SK-N-SH (cell line): ENCODE results near the gene MBNL1. TPM values are rescaled to one million over a fixed set of nuclear protein-coding genes. Genes with fewer than 3 reads are reported as not detected.
"Not testable (repeated sequence)": the region's sequence is repeated elsewhere in the genome, so short reads cannot be mapped to it uniquely, and the experiment has no call there.

Experiments used
- CTCF ChIA-PET: fragments of 300-600, 350-600 bp; formaldehyde crosslinking; extraction: SDS; loops from one replicate; lab custom pipeline; 2021; lab: Yijun Ruan, JAX
- POLR2A ChIA-PET: fragments of 350-600 bp; sonication (Branson Sonifier 250); formaldehyde crosslinking; extraction: SDS; loops from one replicate; lab custom pipeline; 2020; ENCODE audit warnings: antibody characterized with exemption, inconsistent platforms; lab: Yijun Ruan, JAX
- DNase-seq: peaks from one replicate; pipeline ENCODE4 v3.0.0; 2012
- H2AFZ ChIP-seq: fragments of 200-600 bp; sonication (generic); 2 replicates; pipeline ENCODE4 v1.8.1; 2016; ENCODE audit warnings: antibody characterized with exemption, mild to moderate bottlenecking, low read depth
- H3F3A ChIP-seq: fragments of 200-600 bp; sonication (generic); replicated peaks from 2 replicates; pipeline ENCODE3; 2016; ENCODE audit warnings: antibody characterized with exemption, mild to moderate bottlenecking; ENCODE audit not compliant: insufficient read depth
- H3K27ac ChIP-seq, 2 experiments: fragments of 200-500 bp in 1 of 2; fragments of 200-600 bp in 1 of 2; sonication (Bioruptor generic) in 1 of 2; sonication (generic), shearing (Covaris generic) in 1 of 2; 2 replicates each; pipeline versions ENCODE4 v1.5.1 to v1.6.1; 2014 to 2016; ENCODE audit warnings: low read depth in 2 of 2, inconsistent platforms in 1 of 2, low read length in 1 of 2, mild to moderate bottlenecking in 1 of 2, mixed read lengths in 1 of 2
- H3K27me3 ChIP-seq: fragments of 200-600 bp; sonication (generic), shearing (Covaris generic); 2 replicates; pipeline ENCODE4 v1.6.1; 2016; ENCODE audit warnings: mixed run types; ENCODE audit not compliant: insufficient read depth
- H3K36me3 ChIP-seq, 2 experiments: fragments of 200-500 bp in 1 of 2; fragments of 200-600 bp in 1 of 2; sonication (Bioruptor generic) in 1 of 2; sonication (generic) in 1 of 2; replicated peaks in 1 of 2; 2 replicates each; pipeline versions ENCODE3 to v1.5.1; 2014 to 2016; ENCODE audit warnings: low read length in 1 of 2, mild to moderate bottlenecking in 1 of 2; ENCODE audit not compliant: insufficient read depth in 2 of 2, control insufficient read depth in 1 of 2
- H3K4me1 ChIP-seq, 2 experiments: fragments of 200-500 bp in 1 of 2; fragments of 200-600 bp in 1 of 2; sonication (Bioruptor generic) in 1 of 2; sonication (generic), shearing (Covaris generic) in 1 of 2; 2 replicates each; pipeline versions ENCODE4 v1.5.1 to v1.6.1; 2014 to 2016; ENCODE audit warnings: low read depth in 1 of 2, low read length in 1 of 2, mixed run types in 1 of 2; ENCODE audit not compliant: insufficient read depth in 2 of 2, control insufficient read depth in 1 of 2
- H3K4me2 ChIP-seq: fragments of 200-600 bp; sonication (generic), shearing (Covaris generic); 2 replicates; pipeline ENCODE4 v1.6.1; 2017; ENCODE audit warnings: mixed run types
- H3K4me3 ChIP-seq, 2 experiments: fragments of 200-500 bp in 1 of 2; fragments of 200-600 bp in 1 of 2; sonication (Bioruptor generic) in 1 of 2; sonication (generic), shearing (Covaris generic) in 1 of 2; 2 replicates each; pipeline versions ENCODE4 v1.5.1 to v1.8.1; 2014 to 2016; ENCODE audit warnings: low read depth in 2 of 2, inconsistent platforms in 1 of 2, low read length in 1 of 2, mild to moderate bottlenecking in 1 of 2, mixed read lengths in 1 of 2, moderate library complexity in 1 of 2
- H3K79me2 ChIP-seq: fragments of 200-600 bp; sonication (generic); 2 replicates; pipeline ENCODE4 v1.8.1; 2017; ENCODE audit warnings: mild to moderate bottlenecking; ENCODE audit not compliant: insufficient read depth
- H3K9ac ChIP-seq: fragments of 200-600 bp; sonication (generic); 2 replicates; pipeline ENCODE4 v1.6.1; 2017; ENCODE audit warnings: mixed run types
- H3K9me2 ChIP-seq: fragments of 200-600 bp; sonication (generic); 2 replicates; pipeline ENCODE4 v1.6.1; 2017; ENCODE audit warnings: mixed run types
- H3K9me3 ChIP-seq: fragments of 200-600 bp; sonication (generic); 2 replicates; pipeline ENCODE4 v1.6.1; 2017; ENCODE audit warnings: mixed run types, mild to moderate bottlenecking, moderate library complexity
- H4K20me1 ChIP-seq: fragments of 200-600 bp; sonication (generic); 2 replicates; pipeline ENCODE4 v1.6.1; 2017; ENCODE audit warnings: mild to moderate bottlenecking, mixed run types; ENCODE audit not compliant: insufficient read depth
- EP300 ChIP-seq, 2 experiments: IDR thresholded peaks; 2 replicates each; pipeline versions ENCODE4 v1.4.0 to v1.6.1; 2012; ENCODE audit warnings: borderline replicate concordance in 1 of 2, low read depth in 1 of 2, low read length in 1 of 2
- EZH2phosphoT487 ChIP-seq: fragments of 200-600 bp; sonication (generic); IDR thresholded peaks from 2 replicates; pipeline ENCODE4 v1.6.1; 2017; ENCODE audit warnings: low read depth, mixed run types, mild to moderate bottlenecking, antibody characterized with exemption, moderate library complexity, borderline replicate concordance
- FOSL2 ChIP-seq: IDR thresholded peaks from 2 replicates; pipeline ENCODE4 v1.4.0; 2012; ENCODE audit warnings: low read depth, mild to moderate bottlenecking, moderate library complexity, borderline replicate concordance
- GABPA ChIP-seq: IDR thresholded peaks from 2 replicates; pipeline ENCODE4 v1.4.0; 2012; ENCODE audit warnings: low read depth, mild to moderate bottlenecking
- GATA2 ChIP-seq: sonication (generic); formaldehyde crosslinking; IDR thresholded peaks from 2 replicates; pipeline ENCODE4 v1.5.0; 2020; ENCODE audit warnings: mild to moderate bottlenecking, missing genetic modification reagents
- MXI1 ChIP-seq: IDR thresholded peaks from 2 replicates; pipeline ENCODE4 v1.6.1; 2012; ENCODE audit warnings: mild to moderate bottlenecking, low read depth, low read length, improper control_type of control experiment
- TEAD4 ChIP-seq: IDR thresholded peaks from 2 replicates; pipeline ENCODE4 v1.4.0; 2012; ENCODE audit warnings: mild to moderate bottlenecking, borderline replicate concordance; ENCODE audit not compliant: insufficient read depth
- WGBS: methylation state at CpG from one replicate; pipeline ENCODE4 v1.1.6; 2017; ENCODE audit warnings: low lambda C conversion rate; 5-methylcytosine and 5-hydroxymethylcytosine counted together
- polyA plus RNA-seq, 3 experiments: library from polyadenylated mRNA; depleted of rRNA; stranded (reverse); fragments of >200 nt; gene quantifications; 2 replicates each; pipeline ENCODE4 v1.2.3, GENCODE V29; 2012
- TF ChIP-seq, protein P1 (sequence below): IDR thresholded peaks from 2 replicates; pipeline ENCODE4; 2012
- TF ChIP-seq, protein P2 (sequence below): IDR thresholded peaks from 2 replicates; pipeline ENCODE4 v1.4.0; 2012; ENCODE audit warnings: low read depth, borderline replicate concordance
- TF ChIP-seq, protein P3 (sequence below): IDR thresholded peaks from 2 replicates; pipeline ENCODE4 v1.4.0; 2012; ENCODE audit warnings: low read depth

The MBNL1 gene
- polyA plus RNA-seq, 1 of the 3 experiments (the other 2 are of a cell fraction) = 44.3 TPM

DNA sequence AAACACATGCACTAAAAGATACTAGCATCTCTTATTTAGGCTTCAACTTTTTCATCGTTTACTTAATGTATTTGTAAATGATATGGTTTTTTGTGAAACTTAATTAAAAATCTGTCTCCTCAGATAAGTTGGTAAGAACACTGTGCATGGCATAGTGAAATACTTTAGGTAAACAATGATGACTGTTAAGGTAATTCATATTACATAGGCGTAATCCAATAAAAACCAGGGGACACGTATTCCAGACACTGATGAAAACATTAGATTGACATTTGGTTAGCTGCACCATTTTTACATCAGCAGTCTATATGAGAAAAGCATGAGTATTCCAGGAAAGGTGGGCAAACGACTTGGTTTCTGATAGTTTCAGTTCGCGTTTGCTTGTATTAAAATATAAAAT, 170.0 kb downstream of the MBNL1 start:
- Histone ChIP-seq H3K9me3 (0 out of 2 replicates have a peak, but pooled peaks cover 3% of the 10 kb centered on the region), H2AFZ (no peak overlapping the region), H3K79me2 (peaks cover 100% of the 10 kb centered on the region), H3K27ac (0 out of 4 replicates have a peak overlapping the region, but pooled peaks of 1 of the 2 experiments have one; percentile 11), H3K9ac (no peak overlapping the region), H4K20me1 (peaks cover 29% of the 10 kb centered on the region), H3K27me3 (no peaks in the 10 kb centered on the region), H3K4me3 (no peak overlapping the region), H3K36me3 (peaks cover 4 to 53% of the 10 kb centered on the region in 2 experiments), H3K4me2 (no peak overlapping the region), H3K4me1 (peaks cover 6 to 30% of the 10 kb centered on the region in 2 experiments; a peak in 2 of 4 replicates), H3F3A (peaks cover 38% of the 10 kb centered on the region), H3K9me2 (no peaks in the 10 kb centered on the region)
- TF ChIP-seq, protein P1, sequence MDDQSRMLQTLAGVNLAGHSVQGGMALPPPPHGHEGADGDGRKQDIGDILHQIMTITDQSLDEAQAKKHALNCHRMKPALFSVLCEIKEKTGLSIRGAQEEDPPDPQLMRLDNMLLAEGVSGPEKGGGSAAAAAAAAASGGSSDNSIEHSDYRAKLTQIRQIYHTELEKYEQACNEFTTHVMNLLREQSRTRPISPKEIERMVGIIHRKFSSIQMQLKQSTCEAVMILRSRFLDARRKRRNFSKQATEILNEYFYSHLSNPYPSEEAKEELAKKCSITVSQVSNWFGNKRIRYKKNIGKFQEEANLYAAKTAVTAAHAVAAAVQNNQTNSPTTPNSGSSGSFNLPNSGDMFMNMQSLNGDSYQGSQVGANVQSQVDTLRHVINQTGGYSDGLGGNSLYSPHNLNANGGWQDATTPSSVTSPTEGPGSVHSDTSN = no peak
- TF ChIP-seq FOSL2 (no peak), EP300 (IDR thresholded peaks at IDR 0.05; ENCODE audit: borderline replicate concordance in 1 of 2, low read depth in 1 of 2, low read length in 1 of 2) (0 out of 4 replicates have a peak, but pooled peaks of 1 of the 2 experiments have one; percentile 25), GABPA (no peak), GATA2 (CRISPR knock-in tag) (peak; percentile 68), EZH2phosphoT487 (no peak), MXI1 (no peak), TEAD4 (no peak)
- TF ChIP-seq, protein P2, sequence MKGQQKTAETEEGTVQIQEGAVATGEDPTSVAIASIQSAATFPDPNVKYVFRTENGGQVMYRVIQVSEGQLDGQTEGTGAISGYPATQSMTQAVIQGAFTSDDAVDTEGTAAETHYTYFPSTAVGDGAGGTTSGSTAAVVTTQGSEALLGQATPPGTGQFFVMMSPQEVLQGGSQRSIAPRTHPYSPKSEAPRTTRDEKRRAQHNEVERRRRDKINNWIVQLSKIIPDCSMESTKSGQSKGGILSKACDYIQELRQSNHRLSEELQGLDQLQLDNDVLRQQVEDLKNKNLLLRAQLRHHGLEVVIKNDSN = no peak
- TF ChIP-seq, protein P3, sequence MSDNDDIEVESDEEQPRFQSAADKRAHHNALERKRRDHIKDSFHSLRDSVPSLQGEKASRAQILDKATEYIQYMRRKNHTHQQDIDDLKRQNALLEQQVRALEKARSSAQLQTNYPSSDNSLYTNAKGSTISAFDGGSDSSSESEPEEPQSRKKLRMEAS = no peak
- ChIA-PET CTCF (interaction anchor here (1.0 kb wide), 2 partner anchors 36 to 255 kb away, joined by 3 read pairs; no protein-coding TSS in a partner anchor), POLR2A (no interaction called here)
- 79% methylated on average over 6 of the region's 6 CpGs for WGBS
- DNase-seq = peak; percentile 20

DNA sequence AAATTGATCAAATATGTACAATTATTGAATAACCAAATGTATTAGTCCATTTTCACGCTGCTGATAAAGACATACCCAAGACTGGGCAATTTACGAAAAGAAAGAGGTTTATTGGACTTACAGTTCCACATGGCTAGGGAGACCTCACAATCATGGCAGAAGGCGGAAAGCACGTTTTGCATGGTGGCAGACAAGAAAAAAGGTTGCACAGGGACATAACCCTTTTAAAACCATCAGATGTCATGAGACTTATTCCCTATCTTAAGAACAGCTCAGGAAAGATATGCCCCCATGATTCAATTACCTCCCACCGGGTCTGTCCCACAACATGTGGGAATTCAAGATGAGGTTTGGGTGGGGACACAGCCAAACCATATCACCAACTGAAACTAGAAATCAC, 171.5 kb downstream of the MBNL1 start:
- POLR2A ChIA-PET, DNase-seq, H3K9me3 ChIP-seq, H3K9me2 ChIP-seq, H3K4me2 ChIP-seq, H3K4me3 ChIP-seq, H3K9ac ChIP-seq, H3K27ac ChIP-seq, H3K27me3 ChIP-seq, H2AFZ ChIP-seq: not testable (repeated sequence)
- Histone ChIP-seq H3K36me3 (peaks cover 5 to 41% of the 10 kb centered on the region in 2 experiments), H3F3A (peaks cover 37% of the 10 kb centered on the region), H4K20me1 (peaks cover 26% of the 10 kb centered on the region), H3K4me1 (peaks cover 6 to 37% of the 10 kb centered on the region in 2 experiments; a peak in 2 of 4 replicates), H3K79me2 (peaks cover 100% of the 10 kb centered on the region)
- CTCF ChIA-PET = interaction anchor here (1.0 to 6.3 kb wide), 3 partner anchors 32 to 254 kb away, joined by 3 to 143 read pairs (median 3); no protein-coding TSS in a partner anchor
- 90% methylated on average over 5 of the region's 5 CpGs for WGBS
